Measurements from ENCODE around the gene PTN. TPM values are rescaled to one million over a fixed set of nuclear protein-coding genes. Genes with fewer than 3 reads are reported as not detected.
"Not testable (repeated sequence)": the region's sequence is repeated elsewhere in the genome, so short reads cannot be mapped to it uniquely, and the experiment has no call there.

PTN gene
- total RNA-seq, 1 donor from 2014 or later, result 21.6 TPM

DNA sequence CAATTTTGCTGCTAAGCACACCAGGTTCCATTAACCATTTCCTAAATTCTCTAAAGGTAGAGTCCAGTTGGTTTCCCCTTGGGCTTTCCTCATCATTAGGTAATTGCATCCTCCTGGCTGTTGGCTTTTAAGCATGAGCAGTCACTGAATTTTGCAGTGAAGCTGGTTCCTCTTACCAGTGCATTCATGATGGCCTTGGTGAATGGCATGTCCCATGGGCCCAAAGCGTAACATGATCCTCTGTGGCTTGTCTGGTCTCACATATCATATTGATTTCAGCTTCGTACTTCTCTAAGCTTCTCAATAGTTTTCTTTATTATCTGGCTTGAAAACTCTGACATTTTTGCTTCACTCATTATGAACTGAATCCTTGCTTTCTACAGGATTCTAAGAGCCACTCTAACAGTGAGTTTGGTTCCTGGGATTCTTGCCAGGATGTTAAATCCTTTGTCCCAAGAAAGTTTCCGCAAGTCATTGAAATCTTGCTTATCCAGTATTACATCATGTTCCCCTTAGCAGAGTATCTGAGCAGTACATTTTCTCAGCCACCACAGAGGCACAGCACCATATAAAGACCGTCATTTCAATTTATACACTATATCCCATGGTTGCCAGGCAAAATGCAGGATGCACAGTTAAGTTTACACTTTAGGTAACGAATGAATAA lies 134.2 kb downstream of the PTN start:
- intact Hi-C loops (cut with DNase I), result no loop called here
- ATAC-seq, result no peak
- DNase-seq (ENCODE audit: missing footprints), result no peak

- intact Hi-C loops (cut with DNase I), result no loop called here
- DNase-seq (ENCODE audit: missing footprints) (no peak), ATAC-seq (no peak)
These were observed 136.8 kb downstream of the PTN start for GRCh38 chr7:137206770-137207169.

- intact Hi-C loops (cut with DNase I), result no loop called here
- no peak for ATAC-seq
These were observed 139.3 kb downstream of the PTN start for GRCh38 chr7:137204246-137204645.

DNA sequence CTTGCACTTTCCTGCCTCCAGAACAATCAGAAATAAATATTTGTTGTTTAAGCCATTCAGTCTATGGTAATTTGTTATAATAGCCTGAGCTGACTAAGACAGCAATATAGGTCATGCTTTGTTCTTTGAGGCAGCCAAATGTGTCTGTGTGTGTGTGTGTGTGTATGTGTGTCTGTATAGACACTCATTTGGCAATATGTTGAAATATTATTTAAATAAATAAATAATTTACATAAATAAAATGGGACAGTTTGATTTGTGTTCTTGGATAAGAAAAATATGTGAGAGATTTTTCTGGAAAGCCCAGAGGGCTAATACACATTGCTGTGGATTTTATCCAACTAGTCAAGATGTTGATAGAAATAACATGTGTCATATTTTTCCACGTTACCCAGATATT lies 140.2 kb downstream of the PTN start:
- DNase-seq (ENCODE audit: missing footprints) (no peak), ATAC-seq (no peak)
- intact Hi-C loops (cut with DNase I), result no loop called here

More at GRCh38 chr7:137204246-137204645, 139.3 kb downstream of the PTN start:
- no peak for DNase-seq (ENCODE audit: missing footprints)

DNA sequence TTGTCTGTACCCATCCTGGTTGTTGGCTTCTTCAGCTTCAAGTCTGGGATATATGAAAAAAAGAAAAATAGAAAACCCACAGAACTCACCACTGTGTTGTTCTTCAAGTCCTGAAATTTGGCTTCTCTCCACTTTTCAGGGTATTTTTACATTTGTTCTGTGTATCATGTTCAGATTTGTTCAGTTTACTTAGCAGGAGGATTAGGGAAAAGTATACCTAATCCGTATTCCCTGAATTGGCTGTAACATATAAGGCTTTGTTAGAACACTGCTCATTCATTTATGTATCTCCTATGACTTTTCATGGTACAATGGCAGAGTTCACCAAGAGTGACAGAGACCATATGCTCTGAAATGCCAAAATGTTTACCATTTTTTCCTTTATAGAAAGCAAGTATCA lies 146.9 kb downstream of the PTN start:
- ATAC-seq (no peak), DNase-seq (ENCODE audit: missing footprints) (no peak)
- intact Hi-C loops (cut with DNase I), result no loop called here

DNA sequence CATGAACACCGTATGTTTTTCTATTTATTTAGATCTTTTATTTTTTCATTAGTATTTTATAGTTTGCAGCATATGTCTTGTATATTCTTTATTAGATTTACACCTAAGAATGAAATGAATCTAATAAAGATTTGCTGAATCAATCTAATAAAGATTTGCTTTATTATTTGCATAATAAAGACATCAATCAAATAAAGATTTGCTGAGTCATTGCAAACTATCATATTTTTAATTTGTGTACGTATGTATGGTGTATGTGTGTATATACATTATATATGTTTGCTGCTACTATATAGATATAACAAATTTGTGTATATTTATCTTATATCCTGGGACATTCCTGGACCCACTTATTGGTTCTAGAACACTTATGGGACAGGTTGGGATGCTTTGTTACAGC lies 147.5 kb downstream of the PTN start:
- intact Hi-C loops (cut with DNase I), result no loop called here
- no peak for ATAC-seq
- DNase-seq (ENCODE audit: missing footprints), result no peak

GRCh38 chr7:137181619-137182018 lies 161.9 kb downstream of the PTN start:
- intact Hi-C loops (cut with DNase I); DNase-seq (ENCODE audit: missing footprints); ATAC-seq: not testable (repeated sequence)
